Measurements from ENCODE around the gene THBD. TPM values are rescaled to one million over a fixed set of nuclear protein-coding genes. Genes with fewer than 3 reads are reported as not detected.

Gene THBD
- total and polyA plus RNA-seq, 9 of the 15 experiments (the other 6 are each of a cell fraction or from before 2014, with no cell fraction given) = 0.07 to 0.49 (median 0.33) TPM

DNA sequence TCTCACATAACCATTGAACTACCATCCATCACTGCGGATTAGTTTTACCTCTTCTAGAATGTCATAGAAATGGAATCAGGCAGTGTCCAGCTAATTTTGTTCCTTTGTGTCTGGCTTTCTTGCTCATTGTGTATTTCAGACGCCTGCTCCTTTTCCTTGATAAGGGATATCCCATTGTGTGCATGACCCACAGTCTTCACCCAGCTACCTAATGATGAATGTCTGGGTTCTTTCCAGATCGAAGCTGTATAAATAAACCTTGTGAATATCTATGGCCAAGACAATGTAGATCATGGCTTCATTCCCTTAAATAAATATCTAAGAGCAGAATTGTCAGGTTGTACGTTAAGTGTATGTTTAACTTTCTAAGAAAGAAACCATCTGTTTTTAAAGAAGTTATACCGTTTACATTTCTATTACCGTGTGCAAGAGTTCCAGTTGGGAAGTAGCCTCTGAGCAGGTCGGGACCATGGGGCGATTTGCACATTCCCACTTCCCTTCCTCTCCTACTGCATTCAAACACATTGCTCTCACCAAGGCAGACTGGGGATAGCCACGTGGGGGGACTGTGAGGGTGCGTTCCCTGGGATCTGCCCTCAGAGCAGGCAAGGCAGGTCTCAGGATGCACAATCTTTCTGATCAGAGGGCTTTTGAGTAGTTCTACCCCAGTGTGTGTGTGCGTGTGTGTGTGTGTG, 23.6 kb upstream of the THBD start:
- DNase-seq (ENCODE audit: extremely low read depth in 1 of 4, low spot score in 3 of 4) (no peak), ATAC-seq (no peak), FAIRE-seq (no peak)
- Histone ChIP-seq H3K9me3 (replicated peaks; ENCODE audit: control insufficient read depth, insufficient read depth, low read depth, low read length) (no peaks in the 10 kb centered on the region), H3K27ac (ENCODE audit: extremely low read depth, low read depth, low read length) (no peak overlapping the region), H3K27me3 (ENCODE audit: control insufficient read depth in 2 of 2, insufficient read depth in 2 of 2, low read length in 2 of 2) (no peaks in the 10 kb centered on the region), H3K4me2 (ENCODE audit: insufficient read depth, low read length) (no peak overlapping the region), H3K9ac (ENCODE audit: insufficient read depth in 1 of 2, low read depth in 2 of 2, low read length in 2 of 2) (no peak overlapping the region), H3K4me3 (no peak overlapping the region), H2AFZ (ENCODE audit: low read depth, low read length) (peak overlapping the region; percentile 39; the same call in 1 of the 2 replicates), H3K9me1 (ENCODE audit: control insufficient read depth, insufficient read depth, low read length) (no peaks in the 10 kb centered on the region), H4K20me1 (replicated peaks; ENCODE audit: control insufficient read depth, insufficient read depth, low read length) (no peaks in the 10 kb centered on the region), H3K79me2 (ENCODE audit: control insufficient read depth, insufficient read depth, low read length) (no peaks in the 10 kb centered on the region), H3K4me1 (replicated peaks in 1 of 2; ENCODE audit: control insufficient read depth in 2 of 2, insufficient read depth in 2 of 2, low read length in 2 of 2) (no peaks in the 10 kb centered on the region; a peak in 1 of 5 replicates), H3K36me3 (ENCODE audit: control insufficient read depth, insufficient read depth, low read length) (no peaks in the 10 kb centered on the region)
- ChIA-PET POLR2A (no interaction called here), CTCF (ENCODE audit: low intra/inter-chr PET ratio) (no interaction called here)
- TF ChIP-seq CBX3 (IDR thresholded peaks at IDR 0.05; ENCODE audit: borderline replicate concordance in 1 of 2, low read length in 2 of 2) (no peak), ZNF589 (CRISPR knock-in tag; IDR thresholded peaks at IDR 0.05; ENCODE audit: low read depth) (no peak), ATF4 (CRISPR knock-in tag; IDR thresholded peaks at IDR 0.05) (no peak)
- intact Hi-C loops (cut with micrococcal nuclease) = no loop called here
- no TSS peak for BruUV-seq (replicated peaks)
- 46% methylated on average over 11 of the region's 11 CpGs for WGBS (ENCODE audit: insufficient coverage, low coverage, missing lambda C conversion rate)
- in situ Hi-C loops (cut with MboI) = no loop called here

DNA sequence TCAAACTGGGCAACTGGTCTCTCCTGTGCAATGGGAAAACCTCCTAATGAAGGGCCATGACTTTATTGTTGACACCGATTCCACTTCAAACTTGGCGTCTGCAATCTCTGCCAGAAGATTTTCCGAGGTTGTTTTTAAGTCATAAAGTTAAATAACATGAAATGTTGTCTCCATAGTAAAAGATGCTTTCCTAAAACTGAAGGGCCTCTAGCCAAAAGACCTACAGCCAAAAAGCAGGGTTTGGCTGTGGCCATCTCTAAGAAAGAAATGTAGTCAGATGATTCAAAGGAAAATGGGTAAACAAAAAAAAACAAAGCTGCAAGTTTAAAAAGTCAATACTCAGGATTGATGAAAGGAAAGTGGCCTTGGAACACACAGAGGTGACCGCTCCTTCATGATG, 22.5 kb upstream of the THBD start:
- no peaks in the 10 kb centered on the region; a peak in 1 of 5 replicates for H3K4me1 ChIP-seq (replicated peaks in 1 of 2; ENCODE audit: control insufficient read depth in 2 of 2, insufficient read depth in 2 of 2, low read length in 2 of 2)
- in situ Hi-C loops (cut with MboI) (no loop called here), intact Hi-C loops (cut with micrococcal nuclease) (no loop called here)
- H3K36me3 ChIP-seq (ENCODE audit: control insufficient read depth, insufficient read depth, low read length) = no peaks in the 10 kb centered on the region
- no peak overlapping the region for H3K4me2 ChIP-seq (ENCODE audit: insufficient read depth, low read length)
- ChIA-PET CTCF (ENCODE audit: low intra/inter-chr PET ratio) (no interaction called here), POLR2A (interaction anchor here (0.8 kb wide), 1 partner anchor 15 kb away, joined by 3 read pairs; no protein-coding TSS in a partner anchor)
- no peak overlapping the region for H2AFZ ChIP-seq (ENCODE audit: low read depth, low read length)
- WGBS (ENCODE audit: insufficient coverage, low coverage, missing lambda C conversion rate) = 37% methylated on average over 4 of the region's 4 CpGs
- H3K9me3 ChIP-seq (replicated peaks; ENCODE audit: control insufficient read depth, insufficient read depth, low read depth, low read length) = no peaks in the 10 kb centered on the region
- no peaks in the 10 kb centered on the region for H4K20me1 ChIP-seq (replicated peaks; ENCODE audit: control insufficient read depth, insufficient read depth, low read length)
- H3K4me3 ChIP-seq = no peak overlapping the region
- no peaks in the 10 kb centered on the region for H3K27me3 ChIP-seq (ENCODE audit: control insufficient read depth in 2 of 2, insufficient read depth in 2 of 2, low read length in 2 of 2)
- no peaks in the 10 kb centered on the region for H3K9me1 ChIP-seq (ENCODE audit: control insufficient read depth, insufficient read depth, low read length)
- DNase-seq (ENCODE audit: extremely low read depth in 1 of 4, low spot score in 3 of 4) = no peak
- BruUV-seq (replicated peaks) = no TSS peak
- H3K79me2 ChIP-seq (ENCODE audit: control insufficient read depth, insufficient read depth, low read length) = no peaks in the 10 kb centered on the region
- no peak for ATAC-seq
- H3K27ac ChIP-seq (ENCODE audit: extremely low read depth, low read depth, low read length) = no peak overlapping the region
- no peak for TF ChIP-seq PTBP1 (IDR thresholded peaks at IDR 0.05; ENCODE audit: low read depth, low read length)
- no peak for TF ChIP-seq CEBPG (CRISPR knock-in tag; IDR thresholded peaks at IDR 0.05)
- TF ChIP-seq CEBPG (tag; conservative IDR thresholded peaks at IDR 0.05 in 1 of 2, IDR thresholded peaks at IDR 0.05 in 1 of 2) = no peak
- no peak for TF ChIP-seq ZC3H11A (IDR thresholded peaks at IDR 0.05; ENCODE audit: low read depth, low read length)
- TF ChIP-seq CREB1 (IDR thresholded peaks at IDR 0.05) = no peak
- no peak for TF ChIP-seq CREB1 (CRISPR knock-in tag; IDR thresholded peaks at IDR 0.05)
- TF ChIP-seq, protein P1, sequence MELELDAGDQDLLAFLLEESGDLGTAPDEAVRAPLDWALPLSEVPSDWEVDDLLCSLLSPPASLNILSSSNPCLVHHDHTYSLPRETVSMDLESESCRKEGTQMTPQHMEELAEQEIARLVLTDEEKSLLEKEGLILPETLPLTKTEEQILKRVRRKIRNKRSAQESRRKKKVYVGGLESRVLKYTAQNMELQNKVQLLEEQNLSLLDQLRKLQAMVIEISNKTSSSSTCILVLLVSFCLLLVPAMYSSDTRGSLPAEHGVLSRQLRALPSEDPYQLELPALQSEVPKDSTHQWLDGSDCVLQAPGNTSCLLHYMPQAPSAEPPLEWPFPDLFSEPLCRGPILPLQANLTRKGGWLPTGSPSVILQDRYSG (tag; conservative IDR thresholded peaks at IDR 0.05; ENCODE audit: low read depth) = no peak
- TF ChIP-seq ZC3H8 (IDR thresholded peaks at IDR 0.05) = no peak
- no peak for TF ChIP-seq KHSRP (IDR thresholded peaks at IDR 0.05)
- no peak for TF ChIP-seq ZZZ3 (IDR thresholded peaks at IDR 0.05)
- FAIRE-seq = no peak
- no peak overlapping the region for H3K9ac ChIP-seq (ENCODE audit: insufficient read depth in 1 of 2, low read depth in 2 of 2, low read length in 2 of 2)
